Activated CD4-positive, alpha-beta T cell treated with anti-CD3 and anti-CD28 coated beads, Interleukin-2, Interleukin-4, amounts not matched to agents 100 ng/mL and 50 ng/mL, durations not matched to agents 16 hours and 8 hours (primary cell): ENCODE results near the gene PHF13.
"Not testable (repeated sequence)": the region's sequence is repeated elsewhere in the genome, so short reads cannot be mapped to it uniquely, and the experiment has no call there.

Experiments used
- DNase-seq: peaks from one replicate; pipeline ENCODE4 v3.0.0-alpha.2; 2020; ENCODE audit warnings: low spot score

PHF13 gene

GRCh38 chr1:6631058-6631457 is 17.5 kb downstream of the PHF13 start:
- no peak for DNase-seq

GRCh38 chr1:6632588-6633514 is 19.3 kb downstream of the PHF13 start:
- no peak for DNase-seq

- DNase-seq: no peak
These were observed 21.0 kb downstream of the PHF13 start for GRCh38 chr1:6634371-6635052.

- DNase-seq: no peak
These were observed 21.8 kb downstream of the PHF13 start for GRCh38 chr1:6635161-6635909.

- DNase-seq: no peak
These were observed 22.6 kb downstream of the PHF13 start for GRCh38 chr1:6635910-6636760.

GRCh38 chr1:6636778-6637177 is 23.2 kb downstream of the PHF13 start:
- DNase-seq: not testable (repeated sequence)

- no peak for DNase-seq
These were observed 24.2 kb downstream of the PHF13 start for GRCh38 chr1:6637770-6638169.

GRCh38 chr1:6638226-6638625 is 24.7 kb downstream of the PHF13 start:
- DNase-seq: no peak

- not testable (repeated sequence) for DNase-seq
These were observed 27.3 kb downstream of the PHF13 start for GRCh38 chr1:6640867-6641266.

- no peak for DNase-seq
These were observed 31.5 kb downstream of the PHF13 start for GRCh38 chr1:6645018-6645417.

GRCh38 chr1:6646499-6647148 is 33.1 kb downstream of the PHF13 start:
- peak; percentile 28 for DNase-seq

GRCh38 chr1:6648556-6648955 is 35.0 kb downstream of the PHF13 start:
- DNase-seq: no peak

GRCh38 chr1:6651909-6652308 is 38.4 kb downstream of the PHF13 start:
- no peak for DNase-seq

- DNase-seq: no peak
These were observed 39.5 kb downstream of the PHF13 start for GRCh38 chr1:6652986-6653385.

- DNase-seq: no peak
These were observed 40.1 kb downstream of the PHF13 start for GRCh38 chr1:6653436-6654290.

GRCh38 chr1:6657138-6657537 is 43.6 kb downstream of the PHF13 start:
- no peak for DNase-seq

GRCh38 chr1:6658359-6659060 is 45.0 kb downstream of the PHF13 start:
- no peak for DNase-seq

- no peak for DNase-seq
These were observed 47.0 kb downstream of the PHF13 start for GRCh38 chr1:6660415-6661049.

GRCh38 chr1:6662468-6662867 is 48.9 kb downstream of the PHF13 start:
- not testable (repeated sequence) for DNase-seq
